ENCODE results near the gene PALLD. TPM values are rescaled to one million over a fixed set of nuclear protein-coding genes. Genes with fewer than 3 reads are reported as not detected.

PALLD gene
- total and polyA plus RNA-seq, 2 of the 8 experiments (the other 6 are each of a cell fraction or from before 2014, with no cell fraction given), result 10.5 to 25.0 TPM

DNA sequence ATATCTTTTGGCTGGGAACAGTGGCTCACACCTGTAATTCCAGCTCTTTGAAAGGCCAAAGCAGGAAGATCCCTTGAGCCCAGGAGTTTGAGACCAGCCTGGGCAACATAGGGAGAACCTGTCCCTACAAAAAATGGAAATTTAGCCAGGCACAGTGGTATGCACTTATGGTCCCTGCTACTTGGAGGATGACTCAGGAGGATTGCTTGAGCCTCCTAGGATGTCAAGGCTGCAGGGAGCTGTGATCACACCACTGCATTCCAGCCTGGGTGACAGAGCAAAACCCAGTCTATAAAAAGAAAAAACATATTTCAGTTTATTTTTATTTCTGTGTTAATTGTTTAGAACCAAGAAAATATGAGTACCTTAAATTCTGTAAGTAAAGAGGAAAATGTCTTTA lies 389.5 kb downstream of the PALLD start:
- no peak overlapping the region for H2BK12ac ChIP-seq (ENCODE audit: low read depth, low read length)
- no peaks in the 10 kb centered on the region for H3K27me3 ChIP-seq (replicated peaks in 1 of 4; ENCODE audit: control insufficient read depth in 3 of 4, extremely low read depth in 1 of 4, insufficient read depth in 3 of 4, low read length in 3 of 4)
- H4K5ac ChIP-seq (ENCODE audit: insufficient read length, low read depth, low read length), result no peak overlapping the region
- H3K36me3 ChIP-seq (ENCODE audit: control insufficient read depth in 2 of 4, insufficient read depth in 4 of 4, low read length in 3 of 4), result peaks cover 0 to 9% (median 2%) of the 10 kb centered on the region in 4 experiments; a peak in 4 of 8 replicates
- no peak for DNase-seq (ENCODE audit: low read depth in 1 of 2, low spot score in 2 of 2)
- no peak overlapping the region for H3K27ac ChIP-seq (ENCODE audit: low read depth, low read length)
- H4K8ac ChIP-seq (ENCODE audit: extremely low read depth, insufficient read depth, low read length), result no peak overlapping the region; the same call in 1 of the 2 replicates
- H2BK5ac ChIP-seq (ENCODE audit: low read depth, low read length), result no peak overlapping the region
- H3K9me3 ChIP-seq (ENCODE audit: insufficient read depth in 2 of 2, low read depth in 1 of 2, low read length in 1 of 2), result no peaks in the 10 kb centered on the region
- no peak overlapping the region for H4K91ac ChIP-seq (replicated peaks; ENCODE audit: insufficient read length, low read length)
- no peaks in the 10 kb centered on the region for H3K79me2 ChIP-seq (ENCODE audit: control insufficient read depth in 1 of 2, insufficient read depth in 2 of 2, low read length in 2 of 2)
- H3K23me2 ChIP-seq (ENCODE audit: low read depth, low read length), result no peaks in the 10 kb centered on the region
- H3K4me3 ChIP-seq (ENCODE audit: extremely low read depth in 1 of 4, insufficient read depth in 2 of 4, low read depth in 3 of 4, low read length in 4 of 4), result no peak overlapping the region
- POLR2A ChIA-PET (ENCODE audit: partially characterized antibody), result no interaction called here
- no peak overlapping the region for H2BK120ac ChIP-seq (replicated peaks; ENCODE audit: low read depth, low read length)
- no peak overlapping the region for H2BK20ac ChIP-seq (ENCODE audit: low read length)
- FAIRE-seq, result no peak
- no peak overlapping the region for H2AK5ac ChIP-seq (ENCODE audit: low read depth, low read length)
- H3K14ac ChIP-seq (ENCODE audit: insufficient read length), result no peak overlapping the region
- CTCF ChIA-PET (ENCODE audit: partially characterized antibody), result interaction anchor here (1.0 kb wide), 1 partner anchor 32 kb away, joined by 3 read pairs; no protein-coding TSS in a partner anchor
- H3K4me2 ChIP-seq (ENCODE audit: insufficient read depth in 1 of 2, low read depth in 2 of 2, low read length in 2 of 2), result no peak overlapping the region
- no peak overlapping the region for H3K18ac ChIP-seq (ENCODE audit: extremely low read depth, low read length)
- H3K4me1 ChIP-seq (replicated peaks in 1 of 4; ENCODE audit: control insufficient read depth in 3 of 4, insufficient read depth in 4 of 4, low read length in 3 of 4), result no peaks in the 10 kb centered on the region
- no peak overlapping the region for H3K4ac ChIP-seq (replicated peaks; ENCODE audit: insufficient read length, low read depth, low read length)
- H3K56ac ChIP-seq (replicated peaks; ENCODE audit: insufficient read length, low read depth, low read length), result no peak overlapping the region
- TF ChIP-seq BACH1 (IDR thresholded peaks at IDR 0.05; ENCODE audit: low read length) (0 out of 2 replicates have a peak, but pooled peaks have one; percentile 22), MAFK (IDR thresholded peaks at IDR 0.05; ENCODE audit: low read depth, low read length) (no peak)
- H3K9ac ChIP-seq (replicated peaks in 1 of 4; ENCODE audit: extremely low read depth in 1 of 4, low read depth in 3 of 4, low read length in 3 of 4), result no peak overlapping the region
- H2BK15ac ChIP-seq (ENCODE audit: low read length), result no peak overlapping the region
- H3K79me1 ChIP-seq (ENCODE audit: low read depth, low read length), result no peaks in the 10 kb centered on the region
- H4K20me1 ChIP-seq (replicated peaks in 1 of 2; ENCODE audit: control insufficient read depth in 1 of 2, insufficient read depth in 2 of 2, low read length in 2 of 2), result peaks cover 0 to 3% of the 10 kb centered on the region in 2 experiments
- H2AFZ ChIP-seq (ENCODE audit: low read length), result no peak overlapping the region
- no peak overlapping the region for H3K23ac ChIP-seq (ENCODE audit: insufficient read length)

Measured in H1 (cell line).